Activated T-cell treated with anti-CD3 and anti-CD28 coated beads for 48 hours (primary cell): ENCODE measurements around the gene MAPK9.
"Not testable (repeated sequence)": the region's sequence is repeated elsewhere in the genome, so short reads cannot be mapped to it uniquely, and the experiment has no call there.

ENCODE experiments used
- DNase-seq: peaks from one replicate; pipeline ENCODE4 v3.0.0-alpha.2; 2020; ENCODE audit warnings: low read depth

The MAPK9 gene

DNA sequence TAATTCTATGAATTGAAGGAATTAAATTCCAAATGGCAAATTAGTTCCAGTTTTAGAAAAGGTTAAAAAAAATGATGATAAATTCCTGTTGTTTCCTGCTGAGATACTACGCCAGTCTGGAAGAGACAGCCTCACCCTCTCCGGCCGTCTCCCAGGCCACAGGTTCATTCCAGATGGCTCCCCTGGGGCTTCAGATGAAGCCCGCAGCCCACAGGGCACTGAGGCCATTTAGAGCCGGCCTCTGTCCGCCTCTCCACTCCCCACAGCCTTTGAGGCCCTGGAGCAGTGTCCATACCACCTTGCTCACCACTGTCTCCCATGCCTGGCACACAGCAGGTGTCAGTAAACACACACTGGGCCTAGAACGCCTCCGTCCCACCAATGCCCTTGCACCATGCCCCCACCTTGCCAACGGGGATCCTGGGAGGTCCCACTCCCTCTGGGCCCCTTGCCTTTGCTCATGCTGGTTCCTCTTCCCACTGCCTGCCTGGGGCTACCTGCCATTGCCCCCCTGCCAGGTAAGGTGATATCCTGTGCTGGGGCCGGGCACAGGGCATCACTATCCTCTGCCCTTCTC lies 35.2 kb upstream of the MAPK9 start:
- DNase-seq, result no peak

DNA sequence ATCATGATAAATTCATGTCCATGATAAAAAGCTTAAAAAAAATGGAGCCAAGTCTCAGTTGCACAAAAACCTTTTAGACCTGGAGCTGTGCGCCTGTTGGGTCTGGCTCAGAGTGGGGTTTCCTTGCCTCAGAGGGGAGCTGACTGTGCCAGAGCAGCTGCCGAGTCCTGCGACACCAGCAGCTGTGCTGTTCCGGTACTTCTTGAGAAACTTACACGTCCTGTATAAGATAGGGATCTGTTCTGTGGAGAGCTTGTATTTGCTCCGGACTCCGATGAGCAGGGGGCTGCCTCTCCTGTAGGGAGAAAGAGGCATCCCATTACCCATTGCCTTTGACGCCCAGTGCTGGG lies 32.7 kb upstream of the MAPK9 start:
- no peak for DNase-seq

DNA sequence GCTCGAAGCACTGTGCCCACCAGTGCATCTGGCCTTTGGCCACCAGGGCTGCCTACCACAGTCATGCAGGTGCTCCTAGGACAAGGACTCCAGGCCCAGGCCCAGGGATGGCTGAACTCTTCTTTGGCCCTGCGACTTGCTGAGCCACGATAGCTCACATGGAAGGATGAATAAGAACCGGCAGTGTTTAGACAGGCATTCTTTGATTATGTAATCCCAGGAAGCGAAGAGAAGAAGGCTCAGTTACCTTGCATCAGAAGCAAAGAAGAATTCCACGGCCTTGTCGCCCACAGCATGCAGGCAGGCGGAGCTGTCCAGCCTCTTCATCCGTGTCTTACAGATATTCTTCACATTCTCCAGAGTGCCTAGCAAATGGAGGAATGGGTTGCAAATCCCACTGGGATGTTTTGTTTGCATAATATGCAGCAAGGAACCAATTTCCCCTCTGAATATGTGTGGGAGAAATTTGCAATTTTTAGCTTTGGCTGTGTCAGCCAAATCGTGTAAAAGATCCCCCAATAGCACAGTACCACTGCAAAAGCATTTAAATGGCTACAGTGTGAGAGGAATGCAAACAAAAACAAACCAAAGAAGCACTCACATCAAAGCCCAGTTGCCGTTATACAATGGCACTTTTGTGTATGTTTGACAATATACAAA lies 32.2 kb upstream of the MAPK9 start:
- no peak for DNase-seq

DNA sequence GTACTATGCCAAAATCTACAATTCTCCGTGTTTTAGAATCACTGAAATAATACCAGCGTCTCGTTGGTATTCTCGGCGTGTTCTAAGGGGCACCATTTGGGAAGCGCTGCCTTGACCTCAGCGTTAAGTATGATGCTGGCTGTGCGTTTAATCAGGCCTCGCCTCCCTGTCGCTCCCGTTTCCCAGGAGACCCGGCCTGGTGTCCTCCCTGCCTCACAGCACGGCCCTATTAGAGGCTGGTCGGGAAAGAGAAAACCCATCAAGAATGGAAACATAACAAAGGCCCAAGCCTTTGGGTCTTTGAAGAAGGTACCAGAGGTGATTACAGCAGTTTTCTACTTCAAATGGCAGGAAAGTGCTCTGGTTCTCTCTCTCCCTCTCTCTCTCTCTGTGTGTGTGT lies 31.3 kb upstream of the MAPK9 start:
- no peak for DNase-seq

GRCh38 chr5:180318456-180319089 lies 26.7 kb upstream of the MAPK9 start:
- DNase-seq, result no peak

GRCh38 chr5:180316586-180316985 lies 24.7 kb upstream of the MAPK9 start:
- no peak for DNase-seq

DNA sequence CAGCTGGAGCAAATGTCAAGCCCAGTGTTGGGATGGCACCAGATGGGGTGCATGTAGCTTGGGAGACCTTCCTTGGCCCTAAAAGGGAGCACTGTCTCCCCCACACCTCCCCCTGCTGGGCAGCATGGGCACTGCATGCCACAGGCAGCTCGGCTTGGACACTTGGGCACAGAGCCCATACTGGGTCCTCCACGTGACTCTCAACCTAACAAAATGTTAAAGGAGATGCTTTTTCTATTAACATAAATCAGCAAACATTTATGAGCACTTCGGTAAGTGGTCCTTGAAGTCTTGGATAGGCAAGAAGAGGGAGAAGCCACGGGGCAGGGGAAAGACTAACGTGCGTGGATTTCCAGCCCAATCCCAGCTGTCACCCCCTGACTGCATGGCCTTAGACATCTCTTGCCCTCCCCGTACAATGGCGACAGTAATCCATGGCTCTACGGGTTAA lies 23.9 kb upstream of the MAPK9 start:
- DNase-seq, result peak; percentile 66

DNA sequence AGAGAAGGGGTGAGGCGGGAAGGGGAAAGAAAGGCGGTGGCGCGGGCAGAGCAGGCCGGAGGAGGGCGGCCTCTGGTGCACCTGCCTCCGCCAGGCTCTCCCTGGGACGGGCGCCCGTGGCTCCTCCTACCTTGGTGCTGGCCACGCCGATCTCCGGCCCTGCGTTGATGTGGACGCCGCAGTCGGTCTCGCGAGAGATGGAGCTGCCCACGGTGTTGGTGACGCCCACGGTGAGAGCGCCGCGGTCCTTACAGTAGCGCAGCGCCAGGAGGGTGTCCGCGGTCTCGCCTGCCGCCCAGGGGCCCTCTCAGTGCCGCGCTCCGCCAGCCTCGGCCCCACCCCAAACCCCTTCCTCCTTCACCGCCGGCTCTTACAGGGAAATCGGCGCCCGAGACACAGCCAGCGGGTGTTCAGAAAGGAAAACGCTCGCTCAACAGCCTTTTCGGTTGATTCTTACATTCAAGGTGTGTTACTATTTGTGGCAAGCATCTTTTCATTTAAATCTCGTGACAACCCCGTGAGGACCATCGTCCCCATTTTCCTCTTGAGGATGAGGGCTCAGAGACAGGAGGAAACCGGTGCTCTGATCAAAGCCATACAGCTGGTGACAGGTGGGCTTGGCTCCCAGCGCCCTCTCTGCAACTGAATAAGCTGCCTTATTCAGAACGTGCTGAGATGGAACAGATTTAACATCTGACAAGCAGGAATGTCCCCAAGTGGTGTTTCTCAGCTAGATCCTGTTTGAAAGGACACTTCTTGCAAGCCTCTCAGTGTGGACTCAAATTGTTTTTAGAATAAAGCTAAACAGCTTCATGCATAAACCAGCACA lies 22.0 kb upstream of the MAPK9 start:
- DNase-seq, result peak; percentile 74

- no peak for DNase-seq
Observed at GRCh38 chr5:180311216-180311615, 19.3 kb upstream of the MAPK9 start.

DNA sequence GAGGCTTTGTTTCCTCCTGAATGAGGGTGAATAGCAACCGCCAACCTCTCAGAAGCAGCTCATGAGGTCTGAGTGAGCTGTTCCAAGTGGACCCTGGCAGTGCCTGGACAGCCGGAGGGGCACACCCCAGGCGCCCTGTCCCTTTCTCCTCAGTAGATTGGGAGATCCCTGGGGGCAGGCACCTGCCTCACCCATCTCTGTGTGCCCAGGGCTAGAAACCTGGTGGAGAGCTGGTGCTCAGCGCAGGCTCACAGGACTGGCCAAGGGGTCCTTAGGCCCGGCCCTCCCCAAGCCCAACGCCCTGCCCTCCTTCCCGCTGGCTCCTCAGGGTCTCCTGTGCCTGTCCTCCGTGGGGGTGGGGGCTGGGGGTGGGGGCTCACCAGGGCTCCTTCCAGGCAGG lies 14.9 kb upstream of the MAPK9 start:
- DNase-seq, result no peak

DNA sequence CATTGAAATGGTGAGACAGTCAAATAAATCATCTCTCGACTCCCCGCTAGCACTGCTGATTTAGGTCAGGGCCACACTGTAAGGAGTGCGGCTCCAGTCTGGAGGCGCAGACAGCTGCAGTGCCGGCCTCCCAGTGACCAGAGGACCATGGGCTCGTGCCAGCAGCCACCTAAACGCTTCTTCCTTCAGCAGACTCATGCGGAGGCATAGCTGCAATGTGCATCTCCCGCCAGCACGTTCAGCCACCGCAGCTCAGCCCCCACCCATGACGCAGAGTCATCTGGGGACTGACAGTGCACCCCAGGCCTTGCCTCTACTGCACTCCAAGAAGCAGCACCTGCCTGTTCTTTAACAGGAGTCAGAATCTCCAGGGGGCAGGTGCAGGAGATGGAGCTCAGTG lies 13.6 kb upstream of the MAPK9 start:
- DNase-seq, result no peak

DNA sequence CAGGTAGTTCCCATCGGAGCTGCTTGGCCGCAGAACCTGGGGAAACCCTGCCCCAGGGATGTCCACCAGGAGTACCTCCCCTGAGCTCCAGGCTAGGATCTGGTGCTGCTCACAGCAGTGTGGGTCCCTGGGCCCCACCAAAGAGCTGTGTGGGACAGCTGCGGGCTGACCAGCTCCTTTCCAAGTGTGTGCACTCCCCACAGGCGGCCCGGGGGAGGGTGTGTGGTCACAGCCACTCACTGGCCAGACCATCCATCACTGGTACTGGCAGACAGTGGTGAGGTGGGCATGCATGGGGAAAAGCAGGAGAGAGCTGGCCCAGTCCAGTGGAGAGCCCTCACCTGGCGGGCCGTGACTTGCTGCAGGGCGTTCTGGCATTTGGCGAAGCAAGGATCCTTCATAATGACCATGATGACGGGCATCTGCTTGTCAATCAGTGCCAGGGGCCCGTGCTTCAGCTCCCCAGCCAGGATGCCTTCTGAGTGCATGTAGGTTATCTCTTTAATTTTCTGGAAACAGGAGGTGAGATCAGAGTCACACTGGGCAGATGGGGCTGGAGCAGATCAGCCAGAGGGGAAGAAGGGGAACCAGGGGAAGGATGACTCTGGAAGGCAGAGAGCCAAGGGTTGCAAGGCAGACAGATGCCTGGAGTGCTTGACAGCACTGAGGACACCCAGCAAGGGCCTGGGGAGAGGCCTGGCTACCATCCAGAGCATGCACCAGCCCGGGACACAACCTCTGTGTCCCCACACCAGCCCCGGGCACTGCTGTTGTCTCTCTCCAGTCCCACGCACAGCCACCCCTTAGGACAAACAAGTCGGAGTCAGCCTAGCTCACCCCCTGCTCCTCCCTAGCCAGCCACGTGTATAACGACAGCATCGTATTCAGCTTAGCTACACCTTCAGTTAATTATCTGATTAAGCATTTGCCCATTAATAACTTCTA lies 12.8 kb upstream of the MAPK9 start:
- DNase-seq, result no peak

GRCh38 chr5:180304016-180304292 lies 12.1 kb upstream of the MAPK9 start:
- no peak for DNase-seq

DNA sequence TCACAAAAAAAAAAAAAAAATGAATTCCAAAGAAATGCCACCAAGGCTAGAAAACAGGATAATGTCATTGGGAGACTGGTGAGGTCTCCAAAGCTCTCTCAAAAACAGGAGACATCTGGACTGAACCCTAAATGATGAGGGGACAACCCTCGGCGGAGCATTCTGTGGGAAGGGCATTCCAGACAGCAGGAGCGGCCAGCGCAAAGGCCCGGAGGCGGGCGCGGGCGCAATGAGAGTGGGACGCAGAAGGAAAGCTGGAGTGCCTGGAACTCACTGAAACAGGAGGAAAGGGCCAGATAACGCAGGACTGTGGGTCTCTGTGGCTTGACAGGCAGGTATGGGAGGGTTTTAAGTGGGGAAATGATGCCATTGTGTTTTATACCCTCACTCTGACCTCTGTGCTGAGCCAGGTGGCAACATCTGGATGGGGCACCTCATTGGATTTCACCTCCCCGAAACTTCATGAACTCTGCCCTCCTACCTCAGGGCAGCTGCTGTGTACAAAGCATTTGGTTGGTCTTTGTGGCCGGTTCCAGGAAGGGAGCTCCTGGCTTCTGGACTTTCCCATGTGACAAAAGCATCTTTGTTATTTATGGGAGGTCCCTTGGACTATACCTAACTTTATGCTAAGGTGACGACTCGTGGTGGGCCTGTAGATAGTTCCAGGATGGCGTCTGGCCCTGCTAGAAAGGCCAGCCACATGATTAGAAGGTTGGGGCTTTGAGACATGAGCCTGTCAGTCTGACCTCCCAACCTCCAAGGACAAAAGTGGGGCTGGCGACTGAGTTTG lies 11.5 kb upstream of the MAPK9 start:
- no peak for DNase-seq

- DNase-seq, result no peak
Observed at GRCh38 chr5:180302256-180302655, 10.4 kb upstream of the MAPK9 start.

- DNase-seq, result no peak
Observed at GRCh38 chr5:180301253-180301652, 9.4 kb upstream of the MAPK9 start.

DNA sequence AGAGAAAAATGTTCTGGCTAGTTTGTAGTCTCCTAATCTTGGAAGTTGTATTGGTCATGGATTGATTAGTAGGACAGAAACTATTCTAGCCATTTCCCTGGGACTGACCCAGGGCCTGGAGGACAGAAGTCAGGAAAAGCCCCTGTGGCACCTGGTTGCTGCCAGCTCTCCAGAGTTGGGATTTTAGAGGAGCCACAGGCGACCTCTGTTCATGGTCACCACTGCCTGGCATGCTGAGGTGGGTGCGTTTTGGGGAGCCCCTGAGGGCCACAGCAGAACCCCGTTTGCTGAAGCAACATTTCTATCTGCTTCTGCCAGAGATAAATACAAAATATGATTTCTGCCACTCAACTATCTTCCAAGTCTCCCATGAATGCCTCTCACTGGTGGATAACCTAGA lies 7.6 kb upstream of the MAPK9 start:
- DNase-seq, result no peak

DNA sequence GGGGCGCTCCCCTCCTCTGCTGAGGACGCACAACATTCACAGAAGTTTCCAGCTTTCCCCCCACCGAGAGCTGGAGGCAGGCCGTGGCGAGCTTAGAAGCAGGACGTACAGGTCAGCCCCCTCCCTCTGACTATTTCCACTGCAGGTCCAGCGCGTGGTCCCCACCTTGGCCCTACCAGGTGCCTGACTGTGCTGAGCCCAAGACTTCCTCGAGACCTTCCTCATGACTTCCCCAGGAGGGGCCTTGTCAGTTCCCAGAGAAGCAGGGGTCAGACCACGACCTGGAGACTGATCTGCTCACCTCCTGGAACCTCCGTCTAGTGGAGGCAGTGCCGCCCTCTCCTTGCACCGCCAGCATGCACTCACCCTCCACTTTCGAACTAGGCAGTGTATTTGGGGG lies 7.1 kb upstream of the MAPK9 start:
- not testable (repeated sequence) for DNase-seq

GRCh38 chr5:180297587-180298282 lies 5.9 kb upstream of the MAPK9 start:
- DNase-seq, result no peak

DNA sequence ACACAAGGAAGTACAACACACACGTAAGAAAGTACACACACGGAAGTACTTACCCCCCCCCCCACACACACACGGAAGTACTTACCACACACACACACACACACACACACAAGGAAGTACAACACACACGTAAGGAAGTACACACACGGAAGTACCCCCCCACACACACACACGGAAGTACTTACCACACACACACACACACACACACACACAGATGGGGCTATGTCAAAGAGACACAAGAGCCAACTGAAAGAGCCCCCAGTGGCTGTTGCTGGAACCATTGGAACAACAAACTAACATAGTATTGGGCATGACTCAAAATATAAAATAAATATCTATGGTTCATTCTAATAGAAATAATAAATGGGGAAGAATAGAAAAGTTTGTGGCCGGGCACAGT lies 4.9 kb upstream of the MAPK9 start:
- no peak for DNase-seq
